ENCODE measurements around the gene SLC25A41. TPM values are rescaled to one million over a fixed set of nuclear protein-coding genes. Genes with fewer than 3 reads are reported as not detected.

SLC25A41 gene
- total RNA-seq, result 0.05 TPM in 1 of 2 replicates, not detected in the other

GRCh38 chr19:6433663-6434062 lies at the start of gene SLC25A41:
SLC25A41 (minus strand) TSS chr19:6433763; CDS start chr19:6433693, 70 bp downstream.
- no peak for DNase-seq

GRCh38 chr19:6483235-6483634 lies 49.7 kb upstream of the SLC25A41 start:
- DNase-seq, result no peak

GRCh38 chr19:6482343-6482686 lies 48.8 kb upstream of the SLC25A41 start:
- no peak for DNase-seq

- peak; percentile 53 for DNase-seq
Observed at GRCh38 chr19:6481541-6482342, 48.2 kb upstream of the SLC25A41 start, which contains the start of gene DENND1C. DENND1C (minus strand) TSS chr19:6481787; CDS start chr19:6481695, 92 bp downstream.

DNA sequence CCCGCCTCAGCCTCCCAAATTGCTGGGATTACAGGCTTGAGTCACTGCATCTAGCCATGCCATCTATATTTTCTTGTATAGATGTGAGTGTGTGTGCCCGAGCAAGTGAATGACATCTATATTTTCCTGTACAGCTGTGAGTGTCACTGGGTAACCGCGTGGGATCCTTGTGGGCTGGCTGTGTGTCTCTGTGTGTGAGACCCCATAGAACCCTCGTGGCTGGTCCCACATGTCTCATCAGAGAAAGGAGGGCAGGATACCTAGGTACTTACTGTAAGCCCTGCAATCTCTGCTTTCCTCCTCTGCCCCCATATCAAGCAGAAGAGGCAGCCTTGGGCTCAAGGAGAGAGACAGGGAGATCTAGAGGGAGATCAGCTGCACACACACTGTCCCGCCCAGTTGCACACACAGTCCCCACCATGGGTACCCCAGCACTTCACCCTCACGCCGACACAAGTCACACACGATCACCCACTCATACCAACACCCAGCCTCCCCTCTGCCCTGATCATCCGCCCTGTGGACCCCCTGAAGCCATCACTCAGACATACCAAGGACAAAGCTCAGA lies 47.4 kb upstream of the SLC25A41 start:
- DNase-seq, result no peak

DNA sequence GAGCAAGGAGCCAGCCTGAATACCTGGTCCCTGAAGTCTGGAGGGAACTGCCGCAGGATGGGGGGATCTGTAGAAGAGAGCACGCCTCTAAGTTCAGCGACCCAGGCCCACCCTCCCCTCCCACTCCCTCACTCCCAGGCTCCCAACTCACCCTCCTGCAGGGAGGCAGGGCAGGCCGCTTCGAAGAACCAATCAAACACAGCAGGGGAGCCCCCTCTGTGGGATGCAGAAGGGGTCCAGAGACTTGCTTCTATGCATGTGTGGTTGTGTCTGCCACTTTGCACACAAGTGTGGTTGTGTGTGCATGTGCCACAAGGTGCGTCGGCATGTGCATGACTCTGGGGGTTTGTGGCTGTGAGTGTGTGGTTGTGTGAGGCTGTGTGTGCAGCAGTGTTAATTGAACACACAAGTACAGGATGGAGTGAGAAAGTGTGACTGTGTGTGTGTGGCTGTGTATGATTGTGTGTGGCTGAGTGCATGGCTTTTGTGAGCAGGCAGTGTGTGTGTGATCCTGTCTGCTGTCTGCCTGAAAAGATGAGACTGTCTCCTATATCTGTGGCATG lies 46.4 kb upstream of the SLC25A41 start:
- no peak for DNase-seq

GRCh38 chr19:6478815-6479214 lies 45.3 kb upstream of the SLC25A41 start:
- DNase-seq, result no peak

GRCh38 chr19:6476896-6477431 lies 43.4 kb upstream of the SLC25A41 start:
- no peak for DNase-seq

DNA sequence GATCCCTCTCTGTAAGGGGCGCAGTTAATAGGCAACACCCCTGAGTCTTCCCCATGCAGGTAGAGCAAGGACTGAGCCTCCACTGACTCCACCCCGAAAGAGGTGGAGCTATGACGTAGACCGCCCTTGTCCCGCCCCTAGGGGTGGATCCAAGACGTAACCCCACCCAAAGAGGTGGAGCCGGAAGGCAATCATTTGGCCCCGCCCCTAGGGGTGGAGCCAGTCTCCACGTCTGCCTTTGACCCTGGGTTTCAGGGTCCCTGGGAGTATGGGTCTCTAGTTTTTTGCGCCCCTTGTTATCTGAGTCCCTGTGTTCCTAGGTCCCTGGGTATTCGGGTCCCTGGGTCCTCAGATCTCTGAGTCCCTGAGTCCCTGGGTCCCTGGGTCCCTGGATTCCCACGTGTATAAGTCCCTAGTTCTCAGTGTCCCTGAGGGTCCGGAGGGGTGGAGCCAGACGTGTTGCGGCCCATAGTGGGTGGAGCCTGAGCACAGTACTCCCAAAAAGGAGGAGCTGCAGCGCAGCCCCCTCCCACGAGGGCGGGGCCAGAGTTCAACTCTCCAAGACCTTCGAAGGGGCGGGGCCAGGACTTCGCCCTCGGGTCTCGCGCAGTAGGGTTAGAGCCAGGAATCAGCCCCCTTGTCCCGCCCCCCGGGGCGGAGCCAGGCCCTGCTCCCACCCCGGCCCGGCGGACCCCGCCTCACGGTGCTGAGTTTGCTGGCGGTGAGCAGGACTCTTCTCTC lies 42.8 kb upstream of the SLC25A41 start:
- peak; percentile 64 for DNase-seq

GRCh38 chr19:6475321-6476108 lies 42.0 kb upstream of the SLC25A41 start:
- DNase-seq, result no peak

DNA sequence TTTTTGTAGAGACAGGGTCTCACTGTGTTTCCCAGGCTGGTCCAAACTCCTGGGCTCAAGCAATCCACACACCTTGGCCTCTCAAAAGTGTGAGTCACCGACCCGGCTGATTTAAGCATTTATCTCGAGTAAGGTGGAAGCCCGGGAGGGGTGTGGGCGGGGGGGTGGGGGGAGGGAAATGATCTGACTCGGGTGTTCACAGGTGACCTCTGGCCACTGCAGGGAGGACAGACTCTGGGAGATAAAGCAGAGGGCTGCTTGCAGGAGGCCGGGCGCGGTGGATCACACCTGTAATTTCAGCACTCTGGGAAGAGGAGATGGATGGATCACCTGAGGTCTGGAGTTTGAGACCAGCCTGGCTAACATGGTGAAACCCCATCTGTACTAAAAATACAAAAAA lies 40.1 kb upstream of the SLC25A41 start:
- no peak for DNase-seq

DNA sequence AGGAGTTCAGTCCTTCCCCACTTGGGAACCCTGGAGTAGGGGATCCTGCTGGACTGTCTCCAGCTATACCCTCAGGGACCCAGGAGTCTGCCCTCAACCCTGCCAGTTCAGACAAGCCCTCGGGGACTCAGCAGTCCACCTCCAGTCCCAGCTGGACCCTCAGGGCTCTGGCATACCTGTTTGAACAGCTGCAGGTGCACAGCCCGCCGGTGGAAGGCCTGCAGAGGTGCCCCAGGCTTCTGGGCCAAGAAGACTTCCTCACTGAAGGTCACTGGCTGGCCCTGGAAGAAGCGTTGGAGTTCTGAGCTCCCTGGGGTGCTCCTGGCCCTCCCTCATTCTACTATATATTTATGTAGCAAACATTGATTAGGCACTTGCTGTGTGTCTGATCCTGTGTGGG lies 39.1 kb upstream of the SLC25A41 start:
- no peak for DNase-seq

DNA sequence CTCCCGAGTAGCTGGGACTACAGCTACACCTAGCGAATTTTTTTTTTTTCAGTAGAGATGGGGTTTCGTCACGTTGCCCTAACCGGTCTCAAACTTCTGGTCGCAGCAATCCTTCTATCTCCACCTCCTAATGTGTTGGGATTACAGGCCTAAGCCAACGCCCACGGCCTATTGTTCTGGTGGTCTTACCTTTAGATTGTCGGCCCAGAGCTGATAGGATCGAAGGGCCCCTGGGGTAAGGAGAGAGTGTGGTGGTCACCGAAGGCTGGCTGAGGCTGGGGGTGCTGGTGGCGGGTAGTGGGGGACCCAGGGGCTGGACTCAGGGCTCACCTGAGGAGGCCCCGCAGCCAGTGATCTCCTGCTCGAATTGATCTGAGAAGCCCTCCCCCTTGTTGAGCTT lies 37.5 kb upstream of the SLC25A41 start:
- DNase-seq, result no peak

DNA sequence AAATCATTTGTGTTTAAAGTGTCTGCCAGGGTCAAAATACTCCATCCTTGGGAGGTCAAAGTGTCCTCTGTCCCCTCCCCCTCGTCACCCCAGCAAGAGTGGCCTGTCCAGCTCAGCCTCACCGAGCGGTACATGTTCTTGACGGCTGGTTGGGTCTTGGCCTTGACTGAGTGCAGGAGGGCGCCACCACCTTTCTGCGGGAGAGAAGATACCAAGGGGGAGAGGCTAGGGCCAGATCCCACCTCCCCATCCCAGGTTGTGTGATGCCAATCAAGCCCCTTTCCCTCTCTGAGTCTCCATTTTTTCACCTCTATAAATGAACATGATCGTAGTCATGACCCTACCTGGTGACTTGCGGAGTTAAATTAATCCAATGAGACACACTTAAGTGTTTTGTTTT lies 36.6 kb upstream of the SLC25A41 start:
- no peak for DNase-seq

DNA sequence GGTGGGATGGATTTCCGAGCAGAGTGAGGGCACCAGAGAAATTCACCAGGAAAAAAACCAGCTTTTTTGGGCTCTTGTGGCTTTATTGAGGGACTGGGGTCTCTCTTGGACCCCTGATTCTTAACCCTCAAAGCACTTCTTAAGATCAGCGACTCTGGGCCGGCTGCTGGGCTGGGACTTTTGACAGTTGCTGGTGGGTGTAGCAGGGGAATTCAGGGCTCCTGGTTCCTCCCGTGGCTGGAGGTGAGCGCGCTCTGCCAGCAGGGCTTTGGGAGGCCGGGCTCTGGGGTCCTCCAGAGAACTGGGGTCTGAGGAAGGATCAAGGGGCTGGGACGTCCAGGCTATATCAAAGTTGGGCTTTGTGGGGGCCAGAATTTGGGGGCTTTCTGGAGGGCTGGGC lies 33.8 kb upstream of the SLC25A41 start:
- DNase-seq, result no peak

GRCh38 chr19:6466526-6467248 lies 33.1 kb upstream of the SLC25A41 start:
- DNase-seq, result no peak

DNA sequence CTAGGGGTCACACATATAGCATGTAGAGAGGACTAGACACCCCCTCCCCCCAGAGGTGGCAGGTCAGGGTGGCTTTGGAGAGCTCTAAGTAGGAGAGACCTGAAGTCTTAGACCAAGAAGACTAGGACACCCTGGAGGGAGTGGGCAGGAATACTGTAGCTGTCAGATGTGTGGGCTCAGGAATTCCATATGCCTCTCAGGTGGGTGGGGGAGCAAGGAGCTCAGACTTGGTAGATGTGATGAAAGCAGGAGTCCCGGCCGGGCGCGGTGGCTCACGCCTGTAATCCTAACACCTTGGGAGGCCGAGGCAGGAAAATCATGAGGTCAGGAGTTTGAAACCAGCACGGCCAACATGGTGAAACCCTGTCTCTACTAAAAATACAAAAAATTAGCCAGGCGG lies 32.1 kb upstream of the SLC25A41 start:
- DNase-seq, result no peak

DNA sequence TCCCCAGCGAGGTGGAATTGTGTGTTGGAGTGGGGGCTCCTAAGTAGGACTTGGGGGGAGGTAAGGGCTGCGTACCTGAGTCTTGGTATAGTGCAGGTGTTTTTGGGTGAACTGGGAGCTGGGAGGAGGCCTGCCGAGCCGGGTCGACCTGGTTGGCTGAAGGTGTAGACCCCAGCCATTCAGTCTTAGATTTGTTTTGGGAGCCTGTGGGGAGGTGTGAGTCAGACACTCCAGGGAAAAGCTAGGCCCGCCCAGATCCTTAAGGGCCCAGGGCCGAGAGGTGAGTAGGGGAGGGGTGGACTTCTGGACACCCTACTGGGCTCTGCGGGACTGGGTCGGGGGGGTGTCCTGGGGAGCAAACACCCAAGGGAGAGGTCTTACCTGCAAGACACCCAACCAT lies 31.4 kb upstream of the SLC25A41 start:
- no peak for DNase-seq

- no peak for DNase-seq
Observed at GRCh38 chr19:6464070-6464873, 30.7 kb upstream of the SLC25A41 start, which contains the start of gene CRB3. CRB3 (plus strand) TSS chr19:6464271; CDS start chr19:6464702, 431 bp downstream.

DNA sequence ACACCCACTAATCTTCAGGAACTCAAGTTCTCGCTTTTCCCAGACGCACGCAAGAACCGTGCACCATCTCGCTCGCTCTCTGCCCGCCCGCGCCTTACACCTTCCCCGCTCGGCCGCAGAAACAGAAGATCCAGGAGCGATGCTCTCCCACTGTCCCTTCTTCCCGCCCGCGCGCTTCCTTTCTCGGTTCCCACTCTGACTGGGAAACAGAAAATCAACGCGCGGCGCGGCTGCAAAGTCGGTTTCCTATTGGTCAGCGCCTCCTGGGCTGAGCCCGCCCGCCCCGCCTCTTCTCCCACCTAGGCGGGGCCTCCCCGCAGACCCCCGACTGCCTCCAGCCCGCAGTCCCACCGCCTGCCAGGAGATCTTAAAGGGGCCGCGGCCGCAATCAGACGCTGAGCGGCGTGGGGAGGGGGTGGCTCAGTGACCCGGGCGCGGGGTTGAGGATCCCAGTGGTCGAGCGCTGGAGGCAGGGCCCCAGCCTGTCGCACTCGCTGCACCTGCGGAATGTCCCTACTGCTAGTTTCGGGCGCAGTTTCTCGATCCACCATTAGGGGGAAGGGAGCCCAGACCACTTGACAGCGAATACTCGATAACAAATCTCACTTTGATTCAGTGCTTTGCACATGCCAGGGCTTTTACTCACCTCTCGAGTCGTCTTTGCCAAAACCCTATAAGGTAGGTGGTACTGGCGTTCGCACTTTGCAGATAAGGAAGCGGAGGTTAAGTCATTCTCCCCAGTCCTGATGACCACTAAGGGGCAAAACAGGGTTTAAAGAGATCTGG lies 26.7 kb upstream of the SLC25A41 start:
- peak; percentile 98 for DNase-seq

Measured in dermis blood vessel endothelial cell (primary cell).